Measurements from ENCODE around the gene MIPOL1.

GRCh38 chr14:37597538-37597913 lies 399.8 kb downstream of the MIPOL1 start:
- peak in 2 of 3 donors; percentile 28 to 38 for TF ChIP-seq CTCF (IDR thresholded peaks at IDR 0.05)
- TF ChIP-seq POLR2AphosphoS5 (IDR thresholded peaks at IDR 0.05), result no peak

Measured in breast epithelium (tissue), 3 donors.